GM06990 (cell line): Measurements from ENCODE around the gene CLPSL1.
A peak's percentile ranks its signal among the peaks of the same experiment; 100 is the strongest.

ENCODE experiments used
- DNase-seq: peaks from one replicate; pipeline ENCODE4 v3.0.0-alpha.2; 2011; ENCODE audit not compliant: insufficient read length; ENCODE audit errors: extremely low read depth
- H3K27me3 ChIP-seq: replicated peaks from 2 replicates; pipeline ENCODE4 v1.6.0; 2011; ENCODE audit warnings: low read length; ENCODE audit not compliant: control insufficient read depth, insufficient read depth
- H3K36me3 ChIP-seq: 2 replicates; pipeline ENCODE4 v1.5.1; 2011; ENCODE audit warnings: low read length; ENCODE audit not compliant: control insufficient read depth, insufficient read depth
- H3K4me3 ChIP-seq: replicated peaks from 2 replicates; pipeline ENCODE4 v1.5.1; 2011; ENCODE audit warnings: low read depth, mild to moderate bottlenecking, control low read depth, low read length
- TF ChIP-seq, protein P1 (sequence below): IDR thresholded peaks from 2 replicates; pipeline ENCODE4 v1.5.1; 2011; ENCODE audit warnings: low read length, control low read depth, mild to moderate bottlenecking, inconsistent platforms; ENCODE audit not compliant: insufficient read depth, poor library complexity, severe bottlenecking

Gene CLPSL1

DNA sequence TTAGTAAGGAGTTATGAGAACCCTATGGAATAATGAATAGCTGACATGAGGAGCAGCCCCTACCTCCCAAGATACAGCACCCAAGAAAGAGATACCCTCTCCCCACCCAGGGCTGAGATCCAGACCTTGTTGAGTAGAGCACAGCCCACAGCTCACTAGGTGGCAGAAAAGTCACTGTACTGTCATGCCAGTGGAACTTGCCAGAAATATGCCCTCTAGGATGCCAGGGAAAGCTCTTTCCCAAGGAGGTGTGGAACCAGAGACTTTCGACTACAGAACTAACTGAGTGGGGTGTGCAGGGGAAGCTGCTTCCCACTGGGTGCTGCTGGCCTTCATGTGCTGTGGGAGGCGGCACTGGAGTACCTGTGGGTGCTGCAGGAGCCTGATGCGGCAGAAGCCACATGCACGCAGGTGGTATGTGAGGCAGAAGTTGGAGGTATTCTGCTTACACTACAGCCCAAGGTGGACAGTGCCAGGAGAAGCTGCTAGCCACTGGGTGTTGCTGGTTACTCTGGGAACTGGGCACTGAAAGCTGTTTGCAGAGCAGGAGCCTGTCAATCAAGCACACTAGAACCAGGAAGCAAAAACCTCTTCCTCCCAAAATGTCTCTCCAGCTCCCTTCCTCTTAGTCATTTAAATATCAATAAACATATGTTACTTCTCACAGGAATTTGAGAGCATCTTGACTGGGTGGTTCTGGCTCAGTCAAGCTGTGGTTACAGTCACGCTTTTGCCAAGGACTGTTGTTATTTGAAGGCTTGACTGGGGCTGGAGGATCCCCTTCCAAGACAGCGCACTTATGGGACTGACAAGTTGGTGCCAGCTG is 26.2 kb upstream of the CLPSL1 start:
- H3K4me3 ChIP-seq: no peak overlapping the region
- no peaks in the 10 kb centered on the region for H3K36me3 ChIP-seq
- TF ChIP-seq, protein P1, sequence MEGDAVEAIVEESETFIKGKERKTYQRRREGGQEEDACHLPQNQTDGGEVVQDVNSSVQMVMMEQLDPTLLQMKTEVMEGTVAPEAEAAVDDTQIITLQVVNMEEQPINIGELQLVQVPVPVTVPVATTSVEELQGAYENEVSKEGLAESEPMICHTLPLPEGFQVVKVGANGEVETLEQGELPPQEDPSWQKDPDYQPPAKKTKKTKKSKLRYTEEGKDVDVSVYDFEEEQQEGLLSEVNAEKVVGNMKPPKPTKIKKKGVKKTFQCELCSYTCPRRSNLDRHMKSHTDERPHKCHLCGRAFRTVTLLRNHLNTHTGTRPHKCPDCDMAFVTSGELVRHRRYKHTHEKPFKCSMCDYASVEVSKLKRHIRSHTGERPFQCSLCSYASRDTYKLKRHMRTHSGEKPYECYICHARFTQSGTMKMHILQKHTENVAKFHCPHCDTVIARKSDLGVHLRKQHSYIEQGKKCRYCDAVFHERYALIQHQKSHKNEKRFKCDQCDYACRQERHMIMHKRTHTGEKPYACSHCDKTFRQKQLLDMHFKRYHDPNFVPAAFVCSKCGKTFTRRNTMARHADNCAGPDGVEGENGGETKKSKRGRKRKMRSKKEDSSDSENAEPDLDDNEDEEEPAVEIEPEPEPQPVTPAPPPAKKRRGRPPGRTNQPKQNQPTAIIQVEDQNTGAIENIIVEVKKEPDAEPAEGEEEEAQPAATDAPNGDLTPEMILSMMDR: no peak
- no peaks in the 10 kb centered on the region for H3K27me3 ChIP-seq
- no peak for DNase-seq

DNA sequence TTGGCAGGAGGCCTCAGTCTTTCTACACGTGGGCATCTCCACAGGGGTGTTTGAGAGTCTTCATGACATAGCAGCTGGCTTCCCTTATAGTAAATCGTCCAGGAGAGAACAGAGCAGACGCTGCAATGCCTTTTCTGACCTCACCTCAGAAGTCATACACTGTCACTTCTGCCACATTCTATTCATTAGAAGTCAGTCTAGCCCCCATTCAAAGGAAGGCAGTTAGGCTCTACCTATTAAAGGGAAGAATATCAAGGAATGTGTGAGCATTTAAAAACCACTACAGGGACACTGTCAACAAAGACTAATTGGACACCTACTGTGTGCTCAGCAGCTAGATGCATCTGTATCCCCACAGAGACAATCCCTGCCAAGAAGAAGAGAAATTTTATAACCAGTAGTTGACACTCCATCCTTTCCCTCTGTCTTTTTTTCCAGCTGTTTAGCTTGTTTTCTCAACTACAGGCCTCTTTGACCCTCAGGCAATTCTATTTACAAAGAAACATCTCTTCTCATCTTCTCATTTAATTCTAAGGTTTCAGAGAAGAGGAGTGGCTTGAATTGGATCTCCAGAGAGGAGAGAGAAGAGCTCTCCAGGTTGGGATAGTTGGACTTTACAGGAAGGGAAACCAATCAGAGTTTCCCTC is 25.4 kb upstream of the CLPSL1 start:
- H3K4me3 ChIP-seq: no peak overlapping the region
- DNase-seq: no peak
- TF ChIP-seq, protein P1: no peak

DNA sequence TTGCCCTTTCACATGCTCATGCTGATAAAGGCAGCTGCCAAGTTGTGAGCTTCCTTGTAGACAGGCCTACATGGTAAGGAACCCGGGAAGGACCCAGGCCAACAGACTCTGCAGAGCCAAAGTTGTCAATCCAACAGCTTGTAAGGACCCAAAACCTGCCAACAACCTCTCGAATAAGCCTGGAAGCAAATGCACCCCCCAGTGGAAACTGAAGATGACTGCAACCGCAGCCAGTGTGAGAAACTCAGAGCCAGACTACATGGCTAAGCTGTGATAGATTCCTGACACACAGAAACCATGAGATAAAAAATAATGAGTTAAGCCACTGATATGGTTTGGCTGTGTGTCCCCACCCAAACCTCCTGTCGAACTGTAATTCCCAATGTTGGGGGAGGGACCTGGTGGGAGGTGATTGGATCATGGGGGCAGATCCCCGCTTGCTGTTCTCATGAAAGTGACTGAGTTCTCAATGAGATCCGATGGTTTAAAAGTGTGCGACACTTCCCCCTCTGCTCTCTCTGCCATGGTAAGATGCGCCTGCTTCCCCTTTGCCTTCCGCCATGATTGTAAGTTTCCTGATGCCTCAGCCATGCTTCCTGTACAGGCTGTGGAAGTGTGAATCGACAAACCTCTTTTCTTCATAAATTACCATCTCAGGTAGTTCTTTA is 23.2 kb upstream of the CLPSL1 start:
- no peak overlapping the region for H3K4me3 ChIP-seq
- DNase-seq: peak; percentile 56
- TF ChIP-seq, protein P1: peak; percentile 62
- no peaks in the 10 kb centered on the region for H3K36me3 ChIP-seq
- H3K27me3 ChIP-seq: no peaks in the 10 kb centered on the region

More for the DNA sequence above, 25.4 kb upstream of the CLPSL1 start:
- no peaks in the 10 kb centered on the region for H3K27me3 ChIP-seq
- no peaks in the 10 kb centered on the region for H3K36me3 ChIP-seq

DNA sequence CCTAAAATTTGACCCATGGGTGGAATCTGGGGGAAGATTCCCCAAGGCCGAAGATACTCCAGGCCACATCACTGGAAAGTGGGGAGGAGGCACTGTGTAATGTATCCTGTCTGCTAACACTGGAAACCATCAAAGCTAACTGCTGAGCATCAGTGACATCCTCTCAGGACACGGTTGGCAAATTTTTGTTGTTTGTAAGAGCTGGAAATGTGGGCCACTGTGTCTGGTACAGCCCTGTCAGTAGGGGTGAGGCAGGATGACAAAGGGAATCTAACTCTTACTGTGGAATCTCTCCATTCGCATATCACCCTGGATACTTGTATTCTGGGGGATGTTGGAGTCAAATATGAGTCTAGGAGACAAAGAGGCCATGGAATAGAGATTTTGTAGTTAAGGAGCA is 21.4 kb upstream of the CLPSL1 start:
- TF ChIP-seq, protein P1: no peak
- Histone ChIP-seq H3K27me3 (no peaks in the 10 kb centered on the region; the same call in 1 of the 2 replicates), H3K36me3 (no peaks in the 10 kb centered on the region), H3K4me3 (no peak overlapping the region)
- DNase-seq: no peak

DNA sequence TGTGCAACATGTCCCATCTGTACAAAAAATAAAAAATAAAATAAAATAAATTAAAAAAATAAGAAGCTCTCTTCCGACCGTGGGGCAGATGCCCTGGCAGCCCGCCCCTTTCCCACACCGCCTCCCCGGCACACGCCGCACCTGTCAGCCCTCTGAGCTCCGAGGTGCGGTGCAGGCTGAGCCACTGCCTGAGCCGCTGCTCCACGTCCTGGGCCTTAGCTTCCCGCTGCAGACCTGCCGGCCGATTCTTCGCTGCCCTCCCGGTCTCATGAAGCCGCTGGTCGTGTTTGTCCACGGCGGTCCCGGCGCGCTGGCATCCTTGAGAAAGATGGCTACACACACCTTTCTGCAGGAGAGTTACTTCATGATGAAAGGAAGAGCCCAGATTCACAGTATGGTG is 15.1 kb upstream of the CLPSL1 start:
- no peak for DNase-seq
- Histone ChIP-seq H3K27me3 (no peaks in the 10 kb centered on the region; the same call in 1 of the 2 replicates), H3K36me3 (no peaks in the 10 kb centered on the region), H3K4me3 (no peak overlapping the region)
- TF ChIP-seq, protein P1: no peak
